Keratinocyte (primary cell): ENCODE data around the gene RELT.

Experiments
- CTCF ChIP-seq, 3 experiments: IDR thresholded peaks in 1 of 3; conservative IDR thresholded peaks in 1 of 3; optimal IDR thresholded peaks in 1 of 3; 2 replicates in 2 of 3; 3 replicates in 1 of 3; pipeline versions ENCODE3 to v1.5.1; 2011; ENCODE audit warnings: low read length in 3 of 3, mild to moderate bottlenecking in 3 of 3, moderate library complexity in 2 of 3, control low read depth in 1 of 3, inconsistent platforms in 1 of 3; ENCODE audit not compliant: insufficient read depth in 2 of 3; ENCODE audit errors: extremely low read depth in 1 of 3
- EZH2 ChIP-seq: IDR thresholded peaks from one replicate; pipeline ENCODE4 v1.6.1; 2012; ENCODE audit warnings: inconsistent platforms, mild to moderate bottlenecking, low read length, moderate library complexity

GRCh38 chr11:73343076-73343873 lies 32.9 kb upstream of the RELT start:
- no peak for TF ChIP-seq CTCF (optimal IDR thresholded peaks at IDR 0.05 in 1 of 3, IDR thresholded peaks at IDR 0.05 in 1 of 3, conservative IDR thresholded peaks at IDR 0.05 in 1 of 3; ENCODE audit: extremely low read depth in 1 of 3, insufficient read depth in 2 of 3, low read length in 3 of 3)
- no peak for TF ChIP-seq EZH2
